Caco-2 (cell line): ENCODE results near the gene PERCC1. TPM values are rescaled to one million over a fixed set of nuclear protein-coding genes. Genes with fewer than 3 reads are reported as not detected.

Experiments
- BruUV-seq: library from RNA; stranded (reverse); fragments of 400-500 nt; replicated peaks from 2 replicates; lab custom pipeline; 2021; lab: Mats Ljungman, UMichigan
- CTCF ChIA-PET: fragments of 300-600 bp; sonication (Branson Sonifier 250); formaldehyde crosslinking; loops from one replicate; lab custom pipeline; 2022; ENCODE audit warnings: antibody characterized with exemption; lab: Charles Lee
- POLR2A ChIA-PET: fragments of 300-600 bp; sonication (Branson Sonifier 250); formaldehyde crosslinking; loops from one replicate; lab custom pipeline; 2022; ENCODE audit warnings: antibody characterized with exemption; lab: Charles Lee
- DNase-seq, 2 experiments: peaks; one replicate each; pipeline versions ENCODE4 v3.0.0 to v3.0.0-alpha.2; 2020 to 2022
- H3K27me3 ChIP-seq: replicated peaks from 2 replicates; pipeline ENCODE4 v1.6.0; 2011; ENCODE audit warnings: low read length; ENCODE audit not compliant: control insufficient read depth, insufficient read depth
- H3K36me3 ChIP-seq: 2 replicates; pipeline ENCODE4 v1.5.1; 2011; ENCODE audit warnings: low read length; ENCODE audit not compliant: control insufficient read depth, insufficient read depth
- H3K4me1 ChIP-seq: fragments of 250-450 bp; sonication (Bioruptor Pico); 2 replicates; pipeline ENCODE4 v1.5.1; 2020; ENCODE audit warnings: mild to moderate bottlenecking
- H3K4me3 ChIP-seq: 2 replicates; pipeline ENCODE4 v1.5.1; 2011; ENCODE audit warnings: low read depth, mild to moderate bottlenecking, control low read depth, low read length
- H3K9me3 ChIP-seq: fragments of 250-450 bp; sonication (Bioruptor Pico); 2 replicates; pipeline ENCODE4 v1.5.1; 2020; ENCODE audit warnings: mild to moderate bottlenecking, moderate library complexity
- H3K27ac Mint-ChIP-seq: one replicate; pipeline ENCODE4 v1.8.0; 2022; ENCODE audit warnings: mixed read lengths; ENCODE audit not compliant: unreplicated experiment
- H3K27me3 Mint-ChIP-seq: one replicate; pipeline ENCODE4 v1.8.0; 2022; ENCODE audit warnings: mixed read lengths; ENCODE audit not compliant: insufficient read depth, unreplicated experiment
- H3K36me3 Mint-ChIP-seq: one replicate; pipeline ENCODE4 v1.8.0; 2022; ENCODE audit warnings: mild to moderate bottlenecking, mixed read lengths; ENCODE audit not compliant: insufficient read depth, unreplicated experiment
- H3K4me1 Mint-ChIP-seq: one replicate; pipeline ENCODE4 v1.8.0; 2022; ENCODE audit warnings: low read depth, mixed read lengths; ENCODE audit not compliant: unreplicated experiment
- H3K4me3 Mint-ChIP-seq: one replicate; pipeline ENCODE4 v1.8.0; 2022; ENCODE audit warnings: mild to moderate bottlenecking, moderate library complexity, mixed read lengths; ENCODE audit not compliant: unreplicated experiment
- H3K9me3 Mint-ChIP-seq: one replicate; pipeline ENCODE4 v1.8.0; 2022; ENCODE audit warnings: mixed read lengths; ENCODE audit not compliant: unreplicated experiment
- CTCF ChIP-seq, 2 experiments: fragments of 200-600 bp in 1 of 2; IDR thresholded peaks; 1 replicate in 1 of 2; 2 replicates in 1 of 2; pipeline versions ENCODE4 v1.5.1 to v1.8.0; 2011 to 2022; ENCODE audit warnings: antibody characterized with exemption in 1 of 2, control low read depth in 1 of 2, inconsistent platforms in 1 of 2, low read depth in 1 of 2, low read length in 1 of 2, mild to moderate bottlenecking in 1 of 2, moderate library complexity in 1 of 2; ENCODE audit not compliant: insufficient read depth in 1 of 2, severe bottlenecking in 1 of 2, unreplicated experiment in 1 of 2
- intact Hi-C: fragments of 100-400 bp; cut with micrococcal nuclease; formaldehyde crosslinking; loops from one replicate; pipeline ENCODE4 v1.10.0; 2022; ENCODE audit not compliant: unreplicated experiment
- total RNA-seq: library from RNA; stranded (reverse); gene quantifications from 2 replicates; pipeline ENCODE4 v1.2.3, GENCODE V29; 2022

The PERCC1 gene
- total RNA-seq, 1 experiment from 2014 or later = 2.1 TPM

GRCh38 chr16:1432388-1433262 lies 1.7 kb downstream of the PERCC1 start:
- Histone ChIP-seq H3K36me3 (no peaks in the 10 kb centered on the region), H3K4me1 (peaks cover 18% of the 10 kb centered on the region), H3K27me3 (no peaks in the 10 kb centered on the region), H3K9me3 (no peaks in the 10 kb centered on the region), H3K4me3 (no peak overlapping the region)
- H3K27ac Mint-ChIP-seq = no peak overlapping the region
- no peak for TF ChIP-seq CTCF (IDR thresholded peaks at IDR 0.05; ENCODE audit: insufficient read depth in 1 of 2, low read depth in 1 of 2, low read length in 1 of 2, severe bottlenecking in 1 of 2, unreplicated experiment in 1 of 2)
- intact Hi-C loops = no loop called here
- POLR2A ChIA-PET = no interaction called here
- no peak for DNase-seq
- BruUV-seq = TSS peak; percentile 12
- H3K27me3 Mint-ChIP-seq = no peaks in the 10 kb centered on the region
- CTCF ChIA-PET = no interaction called here
- no peaks in the 10 kb centered on the region for H3K4me1 Mint-ChIP-seq
- H3K36me3 Mint-ChIP-seq = no peaks in the 10 kb centered on the region
- peak overlapping the region; percentile 16 for H3K4me3 Mint-ChIP-seq
- H3K9me3 Mint-ChIP-seq = no peaks in the 10 kb centered on the region

GRCh38 chr16:1433263-1433560 lies 2.3 kb downstream of the PERCC1 start:
- no peak for TF ChIP-seq CTCF (IDR thresholded peaks at IDR 0.05; ENCODE audit: insufficient read depth in 1 of 2, low read depth in 1 of 2, low read length in 1 of 2, severe bottlenecking in 1 of 2, unreplicated experiment in 1 of 2)
- Mint-ChIP-seq H3K36me3 (no peaks in the 10 kb centered on the region), H3K27me3 (no peaks in the 10 kb centered on the region), H3K9me3 (no peaks in the 10 kb centered on the region), H3K4me1 (no peaks in the 10 kb centered on the region), H3K4me3 (no peak overlapping the region), H3K27ac (no peak overlapping the region)
- no peak for DNase-seq
- Histone ChIP-seq H3K9me3 (no peaks in the 10 kb centered on the region), H3K36me3 (no peaks in the 10 kb centered on the region), H3K4me3 (no peak overlapping the region), H3K27me3 (no peaks in the 10 kb centered on the region), H3K4me1 (peaks cover 18% of the 10 kb centered on the region)
- no TSS peak for BruUV-seq
- ChIA-PET POLR2A (no interaction called here), CTCF (no interaction called here)
- intact Hi-C loops = no loop called here

GRCh38 chr16:1433756-1434155 lies 2.9 kb downstream of the PERCC1 start:
- Histone ChIP-seq H3K4me1 (peaks cover 18% of the 10 kb centered on the region), H3K4me3 (no peak overlapping the region), H3K27me3 (no peaks in the 10 kb centered on the region), H3K36me3 (no peaks in the 10 kb centered on the region), H3K9me3 (no peaks in the 10 kb centered on the region)
- no peak for DNase-seq
- H3K9me3 Mint-ChIP-seq = no peaks in the 10 kb centered on the region
- intact Hi-C loops = no loop called here
- TF ChIP-seq CTCF (IDR thresholded peaks at IDR 0.05; ENCODE audit: insufficient read depth in 1 of 2, low read depth in 1 of 2, low read length in 1 of 2, severe bottlenecking in 1 of 2, unreplicated experiment in 1 of 2) = no peak
- H3K27me3 Mint-ChIP-seq = no peaks in the 10 kb centered on the region
- H3K4me3 Mint-ChIP-seq = no peak overlapping the region
- CTCF ChIA-PET = no interaction called here
- BruUV-seq = no TSS peak
- no peak overlapping the region for H3K27ac Mint-ChIP-seq
- POLR2A ChIA-PET = no interaction called here
- no peaks in the 10 kb centered on the region for H3K4me1 Mint-ChIP-seq
- H3K36me3 Mint-ChIP-seq = no peaks in the 10 kb centered on the region
